Tibial nerve (tissue), 4 donors: ENCODE results near the gene RNASE8.

Source experiments
- CTCF ChIP-seq, 5 experiments: fragments of 200-600 bp in 3 of 5; fragments of 450-650 bp in 2 of 5; sonication (generic) in 3 of 5; IDR thresholded peaks; one replicate each; pipeline ENCODE4 v1.5.1; 2016 to 2019; ENCODE audit warnings: antibody characterized with exemption in 5 of 5, mild to moderate bottlenecking in 3 of 5, moderate library complexity in 2 of 5
- EP300 ChIP-seq, 2 donors: sonication (generic); formaldehyde crosslinking; IDR thresholded peaks; one replicate each; pipeline ENCODE4 v1.6.1; 2017; ENCODE audit warnings: antibody characterized with exemption in 2 of 2, mild to moderate bottlenecking in 1 of 2
- POLR2A ChIP-seq, 2 donors: fragments of 450-650 bp; IDR thresholded peaks; one replicate each; pipeline ENCODE4 v1.6.1; 2017; ENCODE audit warnings: antibody characterized with exemption in 2 of 2, mild to moderate bottlenecking in 2 of 2, moderate library complexity in 2 of 2

- TF ChIP-seq CTCF (IDR thresholded peaks at IDR 0.05) = no peak
- TF ChIP-seq POLR2A (IDR thresholded peaks at IDR 0.05) = no peak
- no peak for TF ChIP-seq EP300 (IDR thresholded peaks at IDR 0.05)
Observed at GRCh38 chr14:21077672-21078071, 20.1 kb downstream of the RNASE8 start.
